GM21786 (cell line): ENCODE results near the gene ZNF653.
"Not testable (repeated sequence)": the region's sequence is repeated elsewhere in the genome, so short reads cannot be mapped to it uniquely, and the experiment has no call there.

Source experiments
- ATAC-seq: cut with Tn5 transposase; IDR thresholded peaks from one replicate; pipeline ENCODE4 v1.9.1; 2021; ENCODE audit not compliant: unreplicated experiment

ZNF653 gene

DNA sequence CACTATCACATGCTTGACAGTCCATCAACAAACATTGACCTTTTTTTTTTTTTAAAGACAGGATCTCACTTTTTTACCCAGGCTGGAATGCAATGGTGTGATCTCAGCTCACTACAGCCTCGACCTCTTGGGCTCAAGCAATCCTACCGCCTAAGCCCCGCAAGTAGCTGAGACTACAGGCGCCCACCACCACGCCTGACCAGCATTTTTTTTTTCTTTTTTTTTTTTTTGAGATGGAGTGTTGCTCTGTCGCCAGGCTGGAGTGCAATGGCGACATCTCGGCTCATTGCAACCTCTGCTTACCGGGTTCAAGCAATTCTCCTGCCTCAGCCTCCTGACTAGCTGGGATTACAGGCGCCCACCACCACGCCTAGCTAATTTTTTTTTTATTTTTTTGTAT is 46.7 kb downstream of the ZNF653 start:
- ATAC-seq: not testable (repeated sequence)

GRCh38 chr19:11458236-11458900 is 47.3 kb downstream of the ZNF653 start:
- no peak for ATAC-seq

DNA sequence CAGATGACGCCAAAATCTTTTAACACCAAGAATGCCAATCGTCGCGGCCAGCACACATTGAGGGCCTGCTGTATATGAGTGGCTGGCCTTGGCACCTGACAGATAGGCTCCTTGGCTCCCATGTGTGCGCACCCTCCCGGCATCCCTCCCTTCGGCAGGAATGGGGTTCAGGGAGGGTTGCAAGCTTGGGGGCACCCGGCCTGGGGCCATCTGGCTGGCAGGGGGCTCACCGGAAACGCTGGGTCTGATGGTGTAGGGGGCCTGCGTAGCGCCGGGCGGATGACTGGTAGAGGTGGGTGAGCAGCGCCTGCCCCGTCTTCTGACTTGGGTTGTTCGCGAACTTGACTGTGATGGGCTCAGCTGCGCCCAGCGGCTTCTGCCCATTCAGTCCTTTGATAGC is 47.8 kb downstream of the ZNF653 start:
- no peak for ATAC-seq

DNA sequence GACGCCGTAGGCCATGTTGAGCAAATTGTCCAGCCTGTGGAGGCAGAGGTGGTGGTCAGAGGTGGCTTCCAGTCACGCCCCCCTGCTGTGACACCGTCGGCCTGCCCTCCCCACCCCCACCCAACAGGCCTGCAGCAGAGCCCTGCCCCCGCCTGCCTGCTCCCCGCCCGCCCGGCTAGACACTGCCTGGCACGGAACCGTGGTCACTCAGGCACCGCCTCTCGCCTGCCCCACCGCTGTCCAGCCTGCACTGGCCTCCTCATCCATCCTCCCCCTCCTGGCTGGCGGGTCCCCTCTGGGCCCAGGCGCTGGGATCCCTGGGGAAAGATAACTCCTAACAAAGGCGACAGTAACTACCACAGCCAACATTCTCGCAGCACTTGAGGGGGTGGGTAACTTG is 48.5 kb downstream of the ZNF653 start:
- ATAC-seq: no peak

GRCh38 chr19:11456659-11457058 is 49.0 kb downstream of the ZNF653 start:
- ATAC-seq: no peak

DNA sequence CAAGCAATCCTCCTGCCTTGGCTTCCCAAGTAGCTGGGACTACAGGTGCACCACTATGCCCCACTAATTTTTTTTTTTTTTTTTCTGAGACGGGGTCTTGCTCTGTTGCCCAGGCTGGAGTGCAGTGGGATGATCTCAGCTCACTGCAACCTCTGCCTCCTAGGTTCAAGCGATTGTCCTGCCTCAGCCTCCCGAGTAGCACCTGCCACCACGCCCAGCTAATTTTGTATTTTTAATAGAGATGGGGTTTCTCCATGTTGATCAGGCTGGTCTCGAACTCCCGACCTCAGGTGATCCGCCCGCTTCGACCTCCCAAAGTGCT is 50.4 kb downstream of the ZNF653 start:
- ATAC-seq: not testable (repeated sequence)

GRCh38 chr19:11453468-11454341 is 51.9 kb downstream of the ZNF653 start:
- ATAC-seq: no peak

DNA sequence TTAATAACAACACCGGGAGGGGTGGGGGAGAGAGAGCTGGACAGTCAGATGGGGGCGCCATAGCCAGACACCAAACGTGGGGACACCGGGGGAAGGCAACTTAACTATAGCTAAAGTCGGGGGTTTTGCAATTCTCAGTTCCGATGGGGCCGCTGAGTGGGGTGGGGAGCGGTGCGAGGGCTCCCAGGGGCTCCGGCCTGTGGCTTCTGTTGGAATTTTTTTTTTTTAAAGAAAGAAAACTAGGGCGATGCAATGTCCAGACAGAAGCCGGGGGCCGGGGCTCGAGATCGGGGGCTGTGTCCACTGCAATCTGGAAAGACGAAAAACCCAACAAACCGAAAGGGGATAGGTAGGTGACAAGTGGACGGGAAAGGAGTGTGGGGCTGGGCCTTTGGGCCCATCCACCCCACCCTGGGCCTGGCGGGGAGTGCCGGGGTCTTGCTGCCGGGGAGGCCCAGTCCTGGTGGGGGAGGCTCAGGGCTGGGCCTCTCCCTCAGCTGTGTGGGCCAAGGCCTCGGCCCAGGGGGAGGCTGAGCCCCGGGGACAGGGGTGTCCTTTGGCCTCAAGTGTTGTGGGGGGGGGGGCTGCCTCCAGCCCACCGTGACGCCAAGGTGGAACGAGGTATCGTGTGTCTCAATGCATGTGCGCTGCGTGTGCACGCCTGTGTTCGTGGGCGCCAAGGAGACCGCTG is 52.9 kb downstream of the ZNF653 start:
- ATAC-seq: no peak

GRCh38 chr19:11451871-11452619 is 53.6 kb downstream of the ZNF653 start:
- ATAC-seq: no peak

GRCh38 chr19:11451327-11451870 is 54.2 kb downstream of the ZNF653 start:
- no peak for ATAC-seq

DNA sequence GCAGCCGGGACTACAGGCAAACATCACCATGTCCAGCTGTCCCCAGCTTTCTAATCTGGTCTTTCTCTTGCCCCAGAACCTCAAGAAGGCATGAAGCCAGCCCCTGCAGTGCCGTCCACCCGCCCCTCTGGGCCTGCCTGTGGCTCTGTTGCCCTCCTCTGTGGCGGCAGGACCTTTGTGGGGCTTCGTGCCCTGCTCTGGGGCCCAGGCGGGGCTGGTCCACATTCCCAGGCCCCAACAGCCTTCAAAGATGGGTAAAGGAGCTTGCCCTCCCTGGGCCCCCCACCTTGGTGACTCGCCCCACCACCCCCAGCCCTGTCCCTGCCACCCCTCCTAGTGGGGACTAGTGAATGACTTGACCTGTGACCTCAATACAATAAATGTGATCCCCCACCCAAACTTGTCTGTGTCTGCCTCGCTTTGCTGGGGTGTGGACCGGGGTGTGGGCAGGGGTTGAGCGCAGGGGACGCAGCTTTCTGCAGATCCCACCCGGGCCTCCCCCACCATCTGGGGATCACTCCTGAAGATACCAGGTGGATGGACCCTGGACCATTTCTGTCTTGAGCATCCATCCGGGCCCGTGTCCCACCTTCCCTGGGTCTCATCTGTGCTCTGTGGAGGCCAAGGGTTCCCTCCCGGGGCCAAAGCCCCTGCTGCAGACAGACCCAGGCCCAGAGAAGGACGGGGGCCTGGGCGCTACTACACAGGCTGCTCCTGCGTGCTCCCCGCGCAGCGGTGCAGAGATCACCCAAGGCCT is 54.9 kb downstream of the ZNF653 start:
- no peak for ATAC-seq

- no peak for ATAC-seq
Observed at GRCh38 chr19:11448923-11449554, 56.6 kb downstream of the ZNF653 start.

DNA sequence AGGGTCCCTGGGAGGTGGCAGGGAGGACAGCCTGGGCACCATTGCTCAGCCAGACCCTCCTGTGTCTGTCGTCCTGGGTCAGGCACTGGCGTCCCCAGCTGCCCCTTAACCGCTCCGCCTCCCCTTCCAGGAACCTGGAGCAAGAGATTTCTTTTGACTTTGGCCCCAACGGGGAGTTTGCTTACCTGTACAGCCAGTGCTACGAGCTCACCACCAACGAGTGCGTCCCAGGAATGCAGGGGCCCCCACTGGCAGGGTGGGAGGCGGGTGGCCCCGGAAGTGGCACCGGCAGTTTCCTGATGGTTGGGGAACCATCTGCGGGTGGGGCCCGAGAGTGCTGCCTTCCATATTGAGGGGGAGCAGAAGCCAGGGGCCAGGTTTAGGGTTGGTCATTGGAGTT is 57.2 kb downstream of the ZNF653 start:
- ATAC-seq: no peak

GRCh38 chr19:11447347-11448262 is 58.0 kb downstream of the ZNF653 start:
- no peak for ATAC-seq

GRCh38 chr19:11446652-11447301 is 58.9 kb downstream of the ZNF653 start:
- ATAC-seq: no peak

DNA sequence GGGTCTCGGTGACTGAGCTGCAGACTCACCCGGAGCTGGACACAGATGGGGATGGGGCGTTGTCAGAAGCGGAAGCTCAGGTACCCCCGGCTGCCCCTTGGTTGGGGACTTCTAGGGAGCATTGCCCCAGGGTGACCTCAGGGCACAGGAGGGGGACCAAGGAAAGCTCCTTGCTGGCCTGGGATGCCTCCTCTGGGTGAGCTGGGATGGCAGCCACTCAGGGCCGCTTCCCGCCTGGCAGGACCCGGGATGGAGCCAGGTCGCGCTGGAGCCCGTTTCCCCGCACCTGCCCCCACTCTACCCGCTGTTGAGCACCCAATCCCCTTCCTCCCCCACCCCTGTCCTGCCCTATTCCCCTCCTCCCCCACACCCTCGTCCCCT is 59.4 kb downstream of the ZNF653 start:
- no peak for ATAC-seq

- ATAC-seq: no peak
Observed at GRCh38 chr19:11445141-11445540, 60.5 kb downstream of the ZNF653 start.

- ATAC-seq: no peak
Observed at GRCh38 chr19:11444059-11444458, 61.6 kb downstream of the ZNF653 start.
